Activated T-helper 9 cell treated with anti-CD3 and anti-CD28 coated beads, Interleukin-2, amount 50 U/mL, for 16 hours (primary cell): ENCODE measurements around the gene JMJD6.
A peak's percentile ranks its signal among the peaks of the same experiment; 100 is the strongest.
"Not testable (repeated sequence)": the region's sequence is repeated elsewhere in the genome, so short reads cannot be mapped to it uniquely, and the experiment has no call there.

ENCODE experiments used
- DNase-seq: peaks from one replicate; pipeline ENCODE4 v3.0.0-alpha.2; 2020; ENCODE audit warnings: low read depth

Gene JMJD6

DNA sequence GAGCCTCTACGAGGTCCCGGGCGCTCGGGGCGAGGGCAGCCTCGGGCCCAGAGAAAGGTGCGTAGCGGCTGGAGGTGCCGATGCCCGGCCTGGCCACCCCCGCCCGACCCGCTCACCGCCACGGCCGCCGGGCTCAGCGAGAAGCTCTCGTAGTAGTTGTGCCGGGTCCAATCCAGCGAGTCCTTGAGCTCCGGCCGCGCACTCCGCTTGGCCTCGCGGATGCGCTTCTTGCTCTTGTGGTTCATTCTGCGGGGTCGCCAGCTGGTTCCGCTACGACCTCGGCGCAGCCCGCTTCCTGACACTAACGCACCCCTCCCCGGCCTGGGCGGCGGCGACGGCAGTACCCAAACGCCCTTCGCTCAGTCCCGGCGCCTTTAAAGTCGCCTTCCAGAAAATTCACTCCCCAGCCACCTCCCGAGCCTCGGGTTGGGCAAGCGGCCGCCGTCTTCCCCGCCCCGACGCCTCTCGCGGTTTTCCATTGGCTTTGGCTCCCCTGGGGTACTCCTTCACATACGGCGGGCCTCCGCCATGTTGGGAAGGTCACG, at the start of gene JMJD6:
Gene JMJD6 (minus strand): TSS at position 376 of the 545 bp plus-strand sequence. CDS start 131 bp downstream, at position 245.
- peak; percentile 93 for DNase-seq

DNA sequence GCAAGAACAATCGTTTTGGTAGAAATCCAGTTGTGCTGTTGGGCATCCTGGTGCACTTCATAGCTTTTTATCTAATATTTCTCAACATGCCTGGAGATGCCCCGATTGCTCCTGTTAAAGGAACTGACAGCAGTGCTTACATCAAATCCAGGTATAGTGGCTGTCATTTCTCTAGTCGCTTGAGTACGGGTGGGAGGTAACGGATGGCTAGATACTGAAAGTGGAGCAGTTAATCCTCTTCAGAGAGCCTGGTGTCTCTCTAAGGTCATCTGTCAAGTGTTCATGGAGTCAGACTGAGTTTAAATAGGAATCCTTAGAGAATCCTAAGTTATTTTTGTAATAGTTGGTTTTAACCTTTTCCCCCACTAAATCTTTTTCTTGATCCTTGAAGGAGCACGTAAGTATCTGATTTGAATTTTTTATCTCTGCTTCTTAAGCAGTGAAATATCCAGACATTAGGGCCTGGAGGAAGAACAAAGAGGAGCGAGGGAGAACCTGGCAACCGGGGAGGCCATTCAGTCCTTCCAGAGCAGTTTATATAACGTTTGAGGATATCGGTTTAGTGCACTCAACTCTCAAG, 48.7 kb upstream of the JMJD6 start:
- DNase-seq: no peak

DNA sequence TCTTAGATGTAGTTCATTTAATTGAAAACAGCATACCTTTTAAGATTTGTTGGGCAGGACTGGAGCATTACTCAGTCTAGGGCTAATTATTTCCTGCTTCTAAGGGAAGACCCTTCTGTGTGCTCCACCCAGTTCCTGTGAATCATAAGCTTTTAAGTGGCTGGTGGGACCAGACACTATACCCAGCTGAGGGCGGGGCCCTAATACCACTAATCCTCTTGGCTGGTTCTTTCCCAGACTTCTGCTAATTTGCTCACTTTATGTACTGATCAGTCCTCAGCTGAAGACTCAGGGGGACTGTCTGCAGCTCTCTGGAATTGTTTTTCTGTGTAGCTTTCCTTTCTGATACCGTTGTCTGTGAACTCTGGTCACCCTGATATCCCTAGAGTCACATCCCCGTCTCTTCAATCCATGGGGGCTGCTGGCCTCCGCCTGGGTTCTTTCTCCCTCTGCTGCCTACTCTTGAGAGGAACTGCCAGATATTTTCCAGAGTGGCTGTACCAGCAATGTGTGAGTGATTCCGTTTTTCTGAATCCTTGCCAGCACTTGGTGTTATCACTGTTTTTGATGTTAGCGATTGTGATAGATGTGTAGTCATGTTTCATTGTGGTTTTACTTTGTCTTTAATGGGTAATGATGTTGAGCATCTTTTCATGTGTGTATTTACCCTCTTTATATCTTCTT, 46.6 kb upstream of the JMJD6 start:
- DNase-seq: peak; percentile 24

DNA sequence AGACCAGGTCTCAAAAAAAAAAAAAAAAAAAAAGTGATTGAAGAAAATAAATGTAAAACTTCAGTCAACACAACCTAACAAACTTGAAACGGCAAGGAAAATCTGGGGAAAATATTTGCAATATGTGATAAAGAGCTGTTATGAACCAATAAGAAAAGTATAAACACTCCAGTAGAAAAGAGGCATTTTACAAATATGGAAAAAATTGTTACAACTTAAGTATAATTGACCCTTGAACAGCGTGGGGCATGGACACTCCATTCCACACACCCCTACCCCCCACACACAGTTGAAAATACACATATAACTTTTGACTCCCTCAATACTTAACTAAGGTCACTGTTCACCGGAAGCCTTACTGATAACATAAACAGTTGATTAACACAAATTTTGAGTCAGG, 32.2 kb upstream of the JMJD6 start:
- no peak for DNase-seq

DNA sequence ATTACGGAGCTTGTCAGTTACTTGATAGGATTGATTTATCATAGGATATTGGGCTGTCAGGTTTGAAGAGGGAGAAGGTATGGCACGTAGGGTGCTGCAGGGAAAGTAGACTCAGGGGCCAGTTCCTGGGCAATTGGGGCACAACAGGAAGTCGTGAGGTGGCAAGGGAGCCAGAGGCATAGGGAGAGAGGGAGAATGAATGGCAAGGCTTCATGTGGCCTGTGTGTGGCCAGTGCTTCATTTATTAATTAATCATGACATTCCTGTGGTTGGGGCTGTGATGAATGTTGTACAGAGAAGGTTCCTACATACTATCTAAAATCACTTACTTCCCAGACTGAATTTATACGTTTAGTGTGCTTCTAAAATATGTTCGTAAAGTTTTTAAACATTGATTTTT, 30.9 kb upstream of the JMJD6 start:
- DNase-seq: no peak

DNA sequence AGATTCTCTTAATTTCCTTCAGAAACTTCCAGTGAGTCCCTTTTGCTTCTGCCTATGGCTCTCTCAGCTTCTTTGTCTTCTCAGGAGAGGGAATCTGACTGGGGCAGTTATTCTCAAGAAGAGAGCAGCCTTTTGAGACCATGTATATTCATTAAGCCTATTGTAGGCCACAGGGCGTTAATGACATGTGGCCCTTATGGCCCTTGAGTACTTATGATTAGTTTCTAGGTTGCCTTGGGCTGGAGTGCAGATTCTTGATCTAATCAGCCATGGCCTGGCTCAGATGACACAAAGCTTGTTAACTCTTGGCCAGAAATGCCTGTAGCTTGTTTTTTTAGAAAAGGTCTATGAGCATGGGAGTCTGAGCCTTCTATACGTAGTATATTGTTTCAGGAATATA, 28.9 kb upstream of the JMJD6 start:
- no peak for DNase-seq

DNA sequence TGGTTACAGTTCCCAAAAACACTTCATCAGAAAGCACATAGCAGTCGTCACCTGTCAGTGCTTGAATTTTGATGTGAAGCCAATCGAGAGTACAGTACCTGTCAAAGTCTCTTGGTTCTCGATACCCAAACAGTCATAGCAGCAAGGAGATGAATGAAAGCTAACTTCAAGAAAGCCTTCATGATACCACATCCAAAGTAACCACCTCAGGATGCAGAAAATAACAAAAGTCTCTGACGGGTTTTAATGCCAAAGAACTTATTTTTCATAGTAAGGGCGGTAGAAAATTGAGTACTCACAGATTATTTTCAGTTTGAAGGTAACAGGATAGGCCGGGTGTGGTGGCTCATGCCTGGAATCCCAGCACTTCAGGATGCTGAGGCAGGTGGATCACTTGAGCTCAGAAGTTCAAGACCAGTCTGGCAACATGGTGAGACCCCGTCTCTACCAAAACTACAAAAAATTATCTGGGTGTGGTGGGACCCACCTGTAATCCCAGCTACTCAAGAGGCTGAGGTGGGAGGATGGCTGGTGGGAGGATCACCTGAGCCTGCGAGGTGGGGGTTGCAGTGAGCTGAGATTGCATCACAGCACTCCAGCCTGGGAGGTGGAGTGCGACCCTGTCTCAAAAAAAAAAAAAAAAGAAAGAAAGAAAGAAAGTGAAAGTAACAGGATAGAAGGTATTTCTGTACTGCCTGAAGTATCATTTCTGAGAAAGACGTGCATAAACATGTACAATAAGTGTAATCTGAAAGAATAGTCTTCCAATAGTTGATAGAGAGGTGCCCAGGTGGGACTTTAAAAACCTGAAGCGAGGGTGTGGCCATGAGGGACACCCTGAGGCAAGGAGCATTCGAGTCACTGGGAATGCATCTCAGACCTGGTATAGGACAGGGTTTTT, 26.9 kb upstream of the JMJD6 start:
- no peak for DNase-seq

DNA sequence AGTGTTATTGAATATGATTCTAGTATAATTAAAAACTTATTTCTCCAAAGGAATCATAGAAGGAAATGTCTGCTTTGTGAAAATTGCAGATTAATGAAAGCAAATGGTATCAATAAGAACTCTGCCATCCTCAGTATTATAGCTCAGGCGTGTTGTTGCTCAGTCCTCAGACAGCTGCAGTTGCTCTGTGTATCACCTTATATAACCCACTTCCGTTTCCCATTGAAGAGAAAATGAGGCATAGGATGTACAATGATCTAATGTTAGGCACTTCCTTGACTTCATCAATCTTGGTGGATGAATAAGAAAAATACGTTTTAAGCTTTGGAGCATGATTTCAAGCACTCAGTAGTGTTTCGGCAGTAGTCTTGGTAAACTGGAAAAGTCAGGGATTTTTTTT, 25.6 kb upstream of the JMJD6 start:
- no peak for DNase-seq

- no peak for DNase-seq
Observed at GRCh38 chr17:76751416-76751993, 25.1 kb upstream of the JMJD6 start.

DNA sequence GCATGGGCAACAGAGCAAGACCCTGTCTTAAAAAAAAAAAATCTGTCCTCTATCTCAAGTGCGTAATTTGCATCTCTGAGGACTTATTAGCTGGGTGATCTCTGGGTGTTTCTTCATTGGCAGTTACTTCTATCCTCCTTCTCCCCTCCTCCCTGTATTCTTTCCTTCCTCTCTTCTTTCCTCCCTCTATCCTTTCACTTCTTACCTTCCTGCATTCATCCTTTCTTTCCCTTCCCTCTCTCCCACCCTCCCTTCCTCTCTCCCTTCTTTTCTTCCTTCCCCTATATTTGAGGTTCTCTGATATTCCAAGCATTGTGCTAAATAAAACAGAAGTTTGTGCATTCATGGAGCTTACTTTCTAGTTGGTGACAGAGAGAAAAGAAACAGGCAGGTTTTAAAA, 22.3 kb upstream of the JMJD6 start:
- DNase-seq: no peak

DNA sequence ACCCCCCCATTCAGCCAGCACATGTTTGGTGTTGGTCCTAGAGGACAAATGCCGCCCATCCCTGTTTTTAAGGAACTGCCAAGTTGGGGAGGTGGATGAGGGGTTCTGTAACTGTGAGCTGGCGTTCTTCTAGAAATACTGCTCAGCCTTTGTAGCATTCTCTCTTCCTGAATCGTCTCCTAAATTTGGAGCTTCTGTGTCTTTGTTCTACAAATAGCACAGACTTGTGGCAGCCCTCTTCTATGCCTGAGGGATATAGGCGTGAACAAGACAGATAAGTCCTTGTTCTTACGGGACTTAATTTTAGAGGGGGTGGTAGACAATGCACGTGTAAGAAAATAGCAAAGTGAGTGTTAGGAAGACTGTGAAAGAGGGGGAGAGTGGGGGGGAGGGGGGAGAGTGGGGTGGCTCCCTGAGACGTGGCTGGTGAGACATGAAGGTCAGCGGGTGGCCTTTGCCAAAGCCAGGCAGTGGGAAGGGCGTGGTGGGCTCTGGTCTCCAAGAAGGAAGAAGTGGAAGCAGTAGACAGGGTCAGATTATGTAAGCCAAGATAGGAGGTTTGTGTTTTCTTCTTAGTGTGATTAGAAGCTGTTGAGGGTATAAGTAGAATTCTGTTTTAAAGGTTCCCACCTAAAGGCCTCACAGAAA, 21.4 kb upstream of the JMJD6 start:
- DNase-seq: no peak

- DNase-seq: not testable (repeated sequence)
Observed at GRCh38 chr17:76745785-76746184, 19.4 kb upstream of the JMJD6 start.

DNA sequence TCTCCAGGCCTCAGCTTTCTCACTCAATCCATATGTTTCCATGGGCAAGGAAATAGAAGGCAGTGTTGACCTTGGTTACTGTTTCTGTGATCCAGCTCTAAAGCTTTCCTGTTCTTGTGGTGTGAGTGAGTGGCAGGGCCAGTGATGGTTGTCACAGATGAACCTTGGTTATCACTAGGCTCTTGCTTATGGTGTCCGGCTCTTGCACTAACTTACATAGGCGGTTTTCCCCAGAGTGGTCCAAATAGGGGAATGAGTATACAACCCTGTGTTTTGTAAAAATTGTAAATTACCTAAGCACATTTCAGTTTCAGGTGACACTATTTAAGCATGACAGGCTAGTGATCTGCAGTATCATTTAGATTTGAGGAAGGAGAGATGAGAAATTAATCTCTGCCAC, 18.3 kb upstream of the JMJD6 start:
- no peak for DNase-seq

- no peak for DNase-seq
Observed at GRCh38 chr17:76742958-76743357, 16.6 kb upstream of the JMJD6 start.

DNA sequence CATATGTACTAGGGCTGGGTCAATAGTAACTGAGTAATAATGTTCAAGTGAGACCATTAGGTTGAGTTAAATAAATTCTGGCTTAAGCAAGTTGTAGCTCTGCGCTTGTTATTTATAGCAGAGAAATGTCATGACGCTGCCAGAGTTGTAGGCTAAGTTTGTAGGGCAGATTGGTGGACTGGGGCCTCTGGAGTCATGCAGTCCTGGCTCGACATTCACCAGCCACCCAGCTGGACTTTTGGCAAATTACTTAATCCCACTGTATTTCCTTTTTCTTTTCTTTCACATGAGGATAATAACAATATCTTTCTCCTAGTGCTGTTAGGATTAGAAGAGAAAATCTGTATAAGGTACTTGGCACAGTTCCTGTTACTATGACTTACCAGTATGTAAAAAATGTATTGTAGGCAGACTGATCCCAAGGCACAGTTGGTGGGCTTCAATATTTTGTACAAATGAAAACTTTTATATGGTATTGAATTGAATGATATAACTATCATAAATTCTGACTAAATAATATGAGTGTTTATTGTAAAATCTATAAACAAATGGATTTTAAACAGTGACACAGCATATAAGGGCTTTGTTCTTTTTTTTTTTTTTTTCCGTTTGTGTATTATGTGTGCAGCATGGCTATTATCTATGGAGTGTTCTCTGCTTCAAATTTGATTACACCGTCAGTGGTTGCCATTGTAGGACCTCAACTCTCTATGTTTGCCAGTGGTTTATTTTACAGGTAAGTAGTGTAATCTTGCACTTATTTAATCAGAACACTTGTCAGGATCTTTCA, 14.1 kb upstream of the JMJD6 start:
- DNase-seq: no peak

GRCh38 chr17:76739568-76740115, 13.2 kb upstream of the JMJD6 start:
- DNase-seq: not testable (repeated sequence)

DNA sequence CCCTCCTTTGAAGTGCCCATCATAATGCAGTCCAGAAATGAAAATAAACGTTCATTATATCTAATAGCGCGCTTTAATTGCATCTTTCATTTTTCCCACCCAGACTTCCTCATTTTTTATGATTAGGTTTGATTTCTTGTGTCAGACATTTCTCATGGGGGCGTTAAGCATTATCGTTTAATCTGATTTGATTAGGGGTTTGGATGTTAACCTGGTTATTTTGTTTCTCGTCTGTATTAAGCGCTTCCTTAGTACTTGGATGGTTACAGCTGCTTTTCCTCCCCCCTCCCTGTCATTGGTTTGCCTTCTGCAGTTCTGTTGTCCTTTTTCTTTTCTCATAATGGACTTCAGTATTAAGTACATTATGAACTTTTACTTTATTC, 12.1 kb upstream of the JMJD6 start:
- DNase-seq: no peak

DNA sequence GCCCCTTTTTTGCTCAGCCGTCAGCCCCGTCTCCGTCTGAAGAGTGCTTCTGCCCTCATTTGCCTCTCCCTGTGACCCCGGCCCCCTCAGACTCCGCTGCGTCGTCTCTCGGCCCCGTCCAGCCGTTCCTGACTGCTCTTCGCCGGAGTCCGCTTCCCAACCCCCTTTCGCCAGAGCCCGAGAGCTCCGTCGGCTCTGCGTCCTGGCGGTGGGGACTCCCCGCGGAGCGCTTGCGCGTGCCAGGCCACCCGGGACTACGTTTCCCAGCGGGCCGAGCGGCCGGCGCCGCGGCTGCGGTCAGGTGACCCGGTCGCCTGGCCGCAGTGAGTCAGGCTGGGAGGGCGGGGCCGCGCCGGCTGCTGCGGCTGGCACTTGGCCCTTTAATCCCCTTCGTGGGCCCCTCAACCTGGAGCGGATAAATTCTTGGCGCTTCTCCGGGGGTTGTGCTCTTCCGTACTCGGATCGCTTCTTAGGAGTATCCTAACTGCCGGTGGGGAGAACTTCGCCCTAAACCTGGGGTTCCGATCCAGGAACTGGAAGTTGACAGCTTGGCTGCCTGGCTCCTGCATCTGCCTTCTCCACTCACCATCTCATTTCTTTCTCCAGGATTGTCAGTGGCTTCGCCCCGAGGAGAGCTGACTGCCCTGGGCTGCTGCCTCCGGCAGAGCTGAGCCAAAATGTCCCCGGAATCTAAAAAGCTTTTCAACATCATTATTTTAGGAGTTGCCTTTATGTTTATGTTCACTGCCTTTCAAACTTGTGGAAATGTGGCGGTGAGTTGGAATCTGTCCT, 11.5 kb upstream of the JMJD6 start, which contains the start of gene MFSD11:
Gene MFSD11 (plus strand): TSS at position 444 of the 792 bp plus-strand sequence. CDS start 234 bp downstream, at position 678.
- DNase-seq: peak; percentile 88

- peak; percentile 99 for DNase-seq
Observed at GRCh38 chr17:76737082-76737675, 10.8 kb upstream of the JMJD6 start, which contains the start of gene SRSF2. SRSF2 (minus strand) TSS chr17:76737331; CDS start chr17:76737160, 171 bp downstream.
